Measurements from ENCODE around the gene FAM171A2. TPM values are rescaled to one million over a fixed set of nuclear protein-coding genes. Genes with fewer than 3 reads are reported as not detected.

Gene FAM171A2
- total RNA-seq, 1 experiment from 2014 or later, result 27.5 TPM

- peak overlapping the region; percentile 82 to 94 for H3K4me3 Mint-ChIP-seq
- H3K4me1 Mint-ChIP-seq, result peaks cover 8% of the 10 kb centered on the region in 2 experiments
- Histone ChIP-seq H2AK5ac (ENCODE audit: insufficient read length, low read length) (no peak overlapping the region), H3T11ph (ENCODE audit: low read length) (no peak overlapping the region), H3K9me3 (ENCODE audit: control insufficient read depth, low read depth, low read length) (no peaks in the 10 kb centered on the region), H2BK20ac (ENCODE audit: low read depth, low read length, poor library complexity, severe bottlenecking) (no peak overlapping the region), H2AFZ (ENCODE audit: low read length) (no peak overlapping the region), H2BK5ac (ENCODE audit: insufficient read length, low read length) (no peak overlapping the region), H2BK120ac (ENCODE audit: low read depth, low read length, poor library complexity, severe bottlenecking) (no peak overlapping the region), H3K23ac (ENCODE audit: insufficient read length, low read depth, low read length) (no peak overlapping the region), H3K9ac (ENCODE audit: extremely low read depth, insufficient read length, low read length) (no peak overlapping the region), H4K20me1 (ENCODE audit: control insufficient read depth, insufficient read depth, insufficient read length) (no peaks in the 10 kb centered on the region), H4K5ac (ENCODE audit: insufficient read length, low read depth, low read length) (no peak overlapping the region), H3K27me3 (ENCODE audit: insufficient read depth, low read length) (no peaks in the 10 kb centered on the region), H3K27ac (ENCODE audit: insufficient read length, low read depth, low read length) (no peak overlapping the region), H3K4me1 (ENCODE audit: insufficient read depth, low read length) (no peaks in the 10 kb centered on the region), H3K4me2 (ENCODE audit: insufficient read depth, insufficient read length, low read length) (peak overlapping the region; percentile 89), H3K18ac (ENCODE audit: insufficient read length, low read depth, low read length) (no peak overlapping the region), H4K8ac (replicated peaks; ENCODE audit: insufficient read length, low read depth, low read length) (no peak overlapping the region), H4K91ac (ENCODE audit: insufficient read length, low read depth, low read length) (no peak overlapping the region), H3K79me1 (ENCODE audit: insufficient read depth, low read depth, low read length, poor library complexity, severe bottlenecking) (no peaks in the 10 kb centered on the region), H2BK12ac (ENCODE audit: insufficient read length, low read depth, low read length) (no peak overlapping the region), H3K56ac (ENCODE audit: insufficient read length, low read depth, low read length) (no peak overlapping the region), H3K23me2 (ENCODE audit: insufficient read length, low read depth, low read length, poor library complexity, severe bottlenecking) (peaks cover 5% of the 10 kb centered on the region), H3K14ac (ENCODE audit: insufficient read depth, low read length) (no peak overlapping the region), H2BK15ac (ENCODE audit: low read depth, low read length) (no peak overlapping the region), H3K79me2 (ENCODE audit: insufficient read depth, low read length) (no peaks in the 10 kb centered on the region), H3K4ac (ENCODE audit: low read depth, low read length) (no peak overlapping the region)
- peaks cover 23% of the 10 kb centered on the region for H3K27me3 Mint-ChIP-seq (ENCODE audit: low read depth)
- no peak overlapping the region; a peak in 1 of 7 replicates for H3K27ac Mint-ChIP-seq
- peak; percentile 31 for DNase-seq
- peaks cover 0 to 4% (median 3%) of the 10 kb centered on the region in 3 experiments; a peak in 4 of 7 replicates for H3K36me3 Mint-ChIP-seq (ENCODE audit: insufficient read depth in 1 of 3, low read depth in 3 of 3)
- no peak for TF ChIP-seq CTCF (conservative IDR thresholded peaks at IDR 0.05)
- H3K9me3 Mint-ChIP-seq, result no peaks in the 10 kb centered on the region
- no CpG with 5 or more reads among the region's 13 CpGs for WGBS (ENCODE audit: extremely low coverage, insufficient read length, low lambda C conversion rate)
Measured at GRCh38 chr17:44346064-44346844, 17.4 kb downstream of the FAM171A2 start.

Measured in H9 (cell line).